ENCODE results near the gene RBPMS2. TPM values are rescaled to one million over a fixed set of nuclear protein-coding genes. Genes with fewer than 3 reads are reported as not detected.
A peak's percentile ranks its signal among the peaks of the same experiment; 100 is the strongest.
"Not testable (repeated sequence)": the region's sequence is repeated elsewhere in the genome, so short reads cannot be mapped to it uniquely, and the experiment has no call there.

Gene RBPMS2
- total RNA-seq, 1 donor from 2014 or later, result 276 TPM

GRCh38 chr15:64746921-64747320 is 28.5 kb downstream of the RBPMS2 start:
- DNase-seq, result no peak
- intact Hi-C loops (cut with micrococcal nuclease), result no loop called here
- no peak for TF ChIP-seq CTCF (IDR thresholded peaks at IDR 0.05; ENCODE audit: borderline replicate concordance)
- Histone ChIP-seq H3K4me3 (peak overlapping the region; percentile 53), H3K9me3 (replicated peaks) (no peaks in the 10 kb centered on the region), H3K27ac (replicated peaks) (peak overlapping the region; percentile 81), H3K27me3 (ENCODE audit: low read depth) (no peaks in the 10 kb centered on the region), H3K36me3 (no peaks in the 10 kb centered on the region), H3K4me1 (peaks cover 79% of the 10 kb centered on the region)

GRCh38 chr15:64746356-64746755 is 29.0 kb downstream of the RBPMS2 start:
- H3K4me1 ChIP-seq, result peaks cover 84% of the 10 kb centered on the region
- no peak for DNase-seq
- H3K9me3 ChIP-seq (replicated peaks), result no peaks in the 10 kb centered on the region
- H3K4me3 ChIP-seq, result no peak overlapping the region
- peak overlapping the region; percentile 81 for H3K27ac ChIP-seq (replicated peaks)
- no peaks in the 10 kb centered on the region for H3K27me3 ChIP-seq (ENCODE audit: low read depth)
- no peak for TF ChIP-seq CTCF (IDR thresholded peaks at IDR 0.05; ENCODE audit: borderline replicate concordance)
- H3K36me3 ChIP-seq, result no peaks in the 10 kb centered on the region
- intact Hi-C loops (cut with micrococcal nuclease), result no loop called here

- Histone ChIP-seq H3K27me3 (ENCODE audit: low read depth) (no peaks in the 10 kb centered on the region), H3K4me1 (peaks cover 85% of the 10 kb centered on the region), H3K4me3 (no peak overlapping the region), H3K36me3 (no peaks in the 10 kb centered on the region), H3K27ac (replicated peaks) (peak overlapping the region; percentile 66), H3K9me3 (replicated peaks) (no peaks in the 10 kb centered on the region)
- intact Hi-C loops (cut with micrococcal nuclease), result no loop called here
- DNase-seq, result no peak
- TF ChIP-seq CTCF (IDR thresholded peaks at IDR 0.05; ENCODE audit: borderline replicate concordance), result no peak
These were observed 31.7 kb downstream of the RBPMS2 start for GRCh38 chr15:64743691-64744090.

- Histone ChIP-seq H3K4me1 (peaks cover 84% of the 10 kb centered on the region), H3K27ac (replicated peaks) (peak overlapping the region; percentile 66), H3K4me3 (no peak overlapping the region), H3K9me3 (replicated peaks) (no peaks in the 10 kb centered on the region), H3K27me3 (ENCODE audit: low read depth) (no peaks in the 10 kb centered on the region), H3K36me3 (no peaks in the 10 kb centered on the region)
- TF ChIP-seq CTCF (IDR thresholded peaks at IDR 0.05; ENCODE audit: borderline replicate concordance), result no peak
- no peak for DNase-seq
- intact Hi-C loops (cut with micrococcal nuclease), result no loop called here
These were observed 32.5 kb downstream of the RBPMS2 start for GRCh38 chr15:64742921-64743320.

GRCh38 chr15:64742385-64742784 is 33.0 kb downstream of the RBPMS2 start:
- Histone ChIP-seq H3K4me3 (no peak overlapping the region), H3K27ac (replicated peaks) (peak overlapping the region; percentile 66), H3K27me3 (ENCODE audit: low read depth) (no peaks in the 10 kb centered on the region), H3K9me3 (replicated peaks) (no peaks in the 10 kb centered on the region), H3K36me3 (no peaks in the 10 kb centered on the region), H3K4me1 (peaks cover 78% of the 10 kb centered on the region)
- intact Hi-C loops (cut with micrococcal nuclease), result no loop called here
- DNase-seq, result no peak
- TF ChIP-seq CTCF (IDR thresholded peaks at IDR 0.05; ENCODE audit: borderline replicate concordance), result no peak

- Histone ChIP-seq H3K27ac (replicated peaks) (peak overlapping the region; percentile 83), H3K4me1 (peaks cover 73% of the 10 kb centered on the region)
- H3K27me3 ChIP-seq (ENCODE audit: low read depth); H3K9me3 ChIP-seq (replicated peaks); H3K4me3 ChIP-seq; H3K36me3 ChIP-seq; DNase-seq; intact Hi-C loops (cut with micrococcal nuclease): not testable (repeated sequence)
These were observed 33.7 kb downstream of the RBPMS2 start for GRCh38 chr15:64741708-64742107.
